HEK293 (cell line): ENCODE data around the gene U2SURP.

Experiments
- CTCF ChIA-PET: fragments of 350-600 bp; formaldehyde crosslinking; extraction: SDS; loops from one replicate; lab custom pipeline; 2021; ENCODE audit warnings: antibody characterized with exemption; lab: Yijun Ruan, JAX
- POLR2A ChIA-PET: fragments of 300-600 bp; formaldehyde crosslinking; extraction: SDS; loops from one replicate; lab custom pipeline; 2020; ENCODE audit warnings: antibody characterized with exemption, inconsistent platforms; lab: Yijun Ruan, JAX
- H3K27ac ChIP-seq: fragments of 200-500 bp; sonication (Bioruptor generic); 2 replicates; pipeline ENCODE4 v1.5.1; 2014; ENCODE audit warnings: low read depth, low read length, control low read depth, inconsistent platforms; ENCODE audit errors: extremely low read depth
- H3K36me3 ChIP-seq, 2 experiments: fragments of 200-500 bp in 1 of 2; sonication (Bioruptor generic) in 1 of 2; 1 replicate in 1 of 2; 2 replicates in 1 of 2; pipeline ENCODE4 v1.5.1; 2014 to 2017; ENCODE audit warnings: inconsistent platforms in 2 of 2, low read length in 2 of 2; ENCODE audit not compliant: control insufficient read depth in 2 of 2, insufficient read depth in 1 of 2
- H3K4me1 ChIP-seq: fragments of 200-500 bp; sonication (Bioruptor generic); 2 replicates; pipeline ENCODE4 v1.5.1; 2014; ENCODE audit warnings: mild to moderate bottlenecking, low read length, inconsistent platforms; ENCODE audit not compliant: control insufficient read depth, insufficient read depth
- H3K4me3 ChIP-seq: 2 replicates; pipeline ENCODE4 v1.5.1; 2011; ENCODE audit warnings: low read depth, mild to moderate bottlenecking, control low read depth, low read length, moderate library complexity
- H3K9me3 ChIP-seq: fragments of 200-500 bp; sonication (Bioruptor generic); 2 replicates; pipeline ENCODE4 v1.5.1; 2014; ENCODE audit warnings: low read depth, low read length, inconsistent platforms; ENCODE audit not compliant: control insufficient read depth, insufficient read depth
- KLF17 ChIP-seq: fragments of 450-650 bp; formaldehyde crosslinking; IDR thresholded peaks from 2 replicates; pipeline ENCODE4 v1.5.1; 2016; ENCODE audit warnings: missing biosample characterization, missing genetic modification characterization
- PRDM2 ChIP-seq: fragments of 450-650 bp; formaldehyde crosslinking; IDR thresholded peaks from 2 replicates; pipeline ENCODE4 v1.5.1; 2016; ENCODE audit warnings: missing biosample characterization, missing genetic modification characterization, borderline replicate concordance
- PRDM6 ChIP-seq: fragments of 450-650 bp; formaldehyde crosslinking; IDR thresholded peaks from 2 replicates; pipeline ENCODE4 v1.5.1; 2017; ENCODE audit warnings: missing biosample characterization, missing genetic modification characterization
- SCRT2 ChIP-seq: fragments of 450-650 bp; formaldehyde crosslinking; IDR thresholded peaks from 2 replicates; pipeline ENCODE4 v1.5.1; 2016; ENCODE audit warnings: missing biosample characterization, missing genetic modification characterization
- TSHZ1 ChIP-seq: fragments of 450-650 bp; formaldehyde crosslinking; IDR thresholded peaks from 2 replicates; pipeline ENCODE4 v1.5.1; 2016; ENCODE audit warnings: missing biosample characterization, missing genetic modification characterization, borderline replicate concordance
- ZBTB21 ChIP-seq: fragments of 450-650 bp; formaldehyde crosslinking; IDR thresholded peaks from 2 replicates; pipeline ENCODE4 v1.5.1; 2017; ENCODE audit warnings: missing biosample characterization, missing genetic modification characterization
- ZBTB48 ChIP-seq: fragments of 450-650 bp; formaldehyde crosslinking; IDR thresholded peaks from 2 replicates; pipeline ENCODE4 v1.5.1; 2016; ENCODE audit warnings: missing biosample characterization, missing genetic modification characterization
- ZFHX2 ChIP-seq: fragments of 450-650 bp; formaldehyde crosslinking; conservative IDR thresholded peaks from 2 replicates; pipeline ENCODE4 v1.5.1; 2016; ENCODE audit warnings: missing biosample characterization, missing genetic modification characterization
- ZNF214 ChIP-seq: fragments of 450-650 bp; formaldehyde crosslinking; IDR thresholded peaks from 2 replicates; pipeline ENCODE4 v1.5.1; 2017; ENCODE audit warnings: missing biosample characterization, mild to moderate bottlenecking, missing genetic modification characterization, borderline replicate concordance
- ZNF248 ChIP-seq: fragments of 450-650 bp; formaldehyde crosslinking; IDR thresholded peaks from 2 replicates; pipeline ENCODE4 v1.5.1; 2017; ENCODE audit warnings: missing biosample characterization, missing genetic modification characterization
- ZNF416 ChIP-seq: fragments of 450-650 bp; formaldehyde crosslinking; IDR thresholded peaks from 2 replicates; pipeline ENCODE4 v1.5.1; 2016; ENCODE audit warnings: missing biosample characterization, missing genetic modification characterization
- ZNF521 ChIP-seq: fragments of 450-650 bp; formaldehyde crosslinking; IDR thresholded peaks from 2 replicates; pipeline ENCODE4 v1.5.1; 2017; ENCODE audit warnings: missing biosample characterization, mild to moderate bottlenecking, missing genetic modification characterization
- ZNF549 ChIP-seq: fragments of 450-650 bp; IDR thresholded peaks from 2 replicates; pipeline ENCODE4 v1.5.1; 2018; ENCODE audit warnings: missing biosample characterization, missing genetic modification characterization, mild to moderate bottlenecking, inconsistent platforms, moderate library complexity
- ZNF747 ChIP-seq: fragments of 450-650 bp; formaldehyde crosslinking; IDR thresholded peaks from 2 replicates; pipeline ENCODE4 v1.5.1; 2016; ENCODE audit warnings: missing biosample characterization, missing genetic modification characterization
- ZNF830 ChIP-seq: fragments of 450-650 bp; IDR thresholded peaks from 2 replicates; pipeline ENCODE4 v1.5.0; 2018; ENCODE audit warnings: missing biosample characterization, missing genetic modification characterization, low read depth, mild to moderate bottlenecking, moderate library complexity
- ZSCAN18 ChIP-seq: fragments of 450-650 bp; formaldehyde crosslinking; IDR thresholded peaks from 2 replicates; pipeline ENCODE4 v1.5.1; 2016; ENCODE audit warnings: missing biosample characterization, missing genetic modification characterization

Gene U2SURP

GRCh38 chr3:143010024-143010423, 8.7 kb downstream of the U2SURP start:
- CTCF ChIA-PET: no interaction called here
- TF ChIP-seq ZBTB48 (tag by site-specific recombination) (no peak), TSHZ1 (tag by site-specific recombination) (no peak)
- TF ChIP-seq, all 188 proteins: peak for 0
- peaks cover 4% of the 10 kb centered on the region; the same call in 1 of the 2 replicates for H3K4me1 ChIP-seq
- no peak overlapping the region for H3K4me3 ChIP-seq
- no peak overlapping the region for H3K27ac ChIP-seq
- peaks cover 0 to 16% of the 10 kb centered on the region in 2 experiments; a peak in 2 of 3 replicates for H3K36me3 ChIP-seq
- POLR2A ChIA-PET: interaction anchor here (1.9 kb wide), 1 partner anchor 8 kb away, joined by 6 read pairs; the partner anchor contains the start of gene U2SURP
- no peaks in the 10 kb centered on the region for H3K9me3 ChIP-seq

GRCh38 chr3:143011705-143012104, 10.3 kb downstream of the U2SURP start:
- CTCF ChIA-PET: interaction anchor here (1.2 kb wide), 1 partner anchor 183 kb away, joined by 3 read pairs; no protein-coding TSS in a partner anchor
- H3K36me3 ChIP-seq: peaks cover 3 to 30% of the 10 kb centered on the region in 2 experiments; a peak in 2 of 3 replicates
- no peaks in the 10 kb centered on the region for H3K9me3 ChIP-seq
- TF ChIP-seq PRDM6 (0 out of 2 replicates have a peak, but pooled peaks have one; percentile 9), ZNF830 (tag by site-specific recombination) (no peak), SCRT2 (tag by site-specific recombination) (0 out of 2 replicates have a peak, but pooled peaks have one; percentile 11)
- no peak overlapping the region for H3K4me3 ChIP-seq
- peaks cover 4% of the 10 kb centered on the region; the same call in 1 of the 2 replicates for H3K4me1 ChIP-seq
- H3K27ac ChIP-seq: no peak overlapping the region
- POLR2A ChIA-PET: no interaction called here

GRCh38 chr3:143014921-143015320, 13.6 kb downstream of the U2SURP start:
- no peak overlapping the region for H3K4me3 ChIP-seq
- peaks cover 4% of the 10 kb centered on the region; the same call in 1 of the 2 replicates for H3K4me1 ChIP-seq
- no peaks in the 10 kb centered on the region for H3K9me3 ChIP-seq
- no peak overlapping the region for H3K27ac ChIP-seq
- H3K36me3 ChIP-seq: peaks cover 14 to 63% of the 10 kb centered on the region in 2 experiments
- CTCF ChIA-PET: interaction anchor here (0.9 kb wide), 1 partner anchor 26 kb away, joined by 3 read pairs; no protein-coding TSS in a partner anchor
- TF ChIP-seq ZBTB21 (tag by site-specific recombination) (no peak), PRDM2 (tag by site-specific recombination) (no peak), ZFHX2 (tag by site-specific recombination) (no peak), ZNF214 (tag by site-specific recombination) (no peak), ZNF416 (tag by site-specific recombination) (no peak), ZNF747 (tag by site-specific recombination) (no peak), KLF17 (tag by site-specific recombination) (no peak), ZSCAN18 (no peak), ZNF521 (no peak), ZNF248 (no peak), ZNF549 (tag by site-specific recombination) (no peak)
- POLR2A ChIA-PET: no interaction called here
